HEK293 (cell line): ENCODE results near the gene ZFC3H1.

Source experiments
- MYNN ChIP-seq: fragments of 450-650 bp; formaldehyde crosslinking; IDR thresholded peaks from 2 replicates; pipeline ENCODE4 v1.5.1; 2016; ENCODE audit warnings: missing biosample characterization, missing genetic modification characterization, borderline replicate concordance
- WT1 ChIP-seq: fragments of 450-650 bp; formaldehyde crosslinking; IDR thresholded peaks from 2 replicates; pipeline ENCODE4 v1.5.1; 2016; ENCODE audit warnings: missing biosample characterization, missing genetic modification characterization
- ZNF138 ChIP-seq: fragments of 450-650 bp; formaldehyde crosslinking; IDR thresholded peaks from 2 replicates; pipeline ENCODE4 v1.5.1; 2016; ENCODE audit warnings: missing biosample characterization, missing genetic modification characterization, borderline replicate concordance
- ZNF311 ChIP-seq: fragments of 450-650 bp; formaldehyde crosslinking; IDR thresholded peaks from 2 replicates; pipeline ENCODE4 v1.5.1; 2017; ENCODE audit warnings: missing biosample characterization, missing genetic modification characterization, borderline replicate concordance
- ZNF404 ChIP-seq: fragments of 450-650 bp; formaldehyde crosslinking; IDR thresholded peaks from 2 replicates; pipeline ENCODE4 v1.5.1; 2017; ENCODE audit warnings: missing biosample characterization, missing genetic modification characterization
- ZNF768 ChIP-seq: fragments of 450-650 bp; formaldehyde crosslinking; IDR thresholded peaks from 2 replicates; pipeline ENCODE4 v1.5.1; 2018; ENCODE audit warnings: missing biosample characterization, mild to moderate bottlenecking, missing genetic modification characterization
- TF ChIP-seq, protein P1 (sequence below): fragments of 450-650 bp; formaldehyde crosslinking; IDR thresholded peaks from 2 replicates; pipeline ENCODE4 v1.5.1; 2016; ENCODE audit warnings: missing biosample characterization, missing genetic modification characterization
- TF ChIP-seq, protein P2 (sequence below): fragments of 450-650 bp; formaldehyde crosslinking; IDR thresholded peaks from 2 replicates; pipeline ENCODE4 v1.5.1; 2016; ENCODE audit warnings: missing biosample characterization, missing genetic modification characterization
- TF ChIP-seq, protein P3 (sequence below): sonication (generic); formaldehyde crosslinking; IDR thresholded peaks from 2 replicates; pipeline ENCODE4 v1.8.1; 2022; ENCODE audit warnings: mild to moderate bottlenecking, moderate library complexity, missing genetic modification reagents
- TF ChIP-seq, protein P4 (sequence below): fragments of 450-650 bp; formaldehyde crosslinking; IDR thresholded peaks from 2 replicates; pipeline ENCODE4 v1.5.1; 2017; ENCODE audit warnings: missing biosample characterization, mild to moderate bottlenecking, missing genetic modification characterization, moderate library complexity

DNA sequence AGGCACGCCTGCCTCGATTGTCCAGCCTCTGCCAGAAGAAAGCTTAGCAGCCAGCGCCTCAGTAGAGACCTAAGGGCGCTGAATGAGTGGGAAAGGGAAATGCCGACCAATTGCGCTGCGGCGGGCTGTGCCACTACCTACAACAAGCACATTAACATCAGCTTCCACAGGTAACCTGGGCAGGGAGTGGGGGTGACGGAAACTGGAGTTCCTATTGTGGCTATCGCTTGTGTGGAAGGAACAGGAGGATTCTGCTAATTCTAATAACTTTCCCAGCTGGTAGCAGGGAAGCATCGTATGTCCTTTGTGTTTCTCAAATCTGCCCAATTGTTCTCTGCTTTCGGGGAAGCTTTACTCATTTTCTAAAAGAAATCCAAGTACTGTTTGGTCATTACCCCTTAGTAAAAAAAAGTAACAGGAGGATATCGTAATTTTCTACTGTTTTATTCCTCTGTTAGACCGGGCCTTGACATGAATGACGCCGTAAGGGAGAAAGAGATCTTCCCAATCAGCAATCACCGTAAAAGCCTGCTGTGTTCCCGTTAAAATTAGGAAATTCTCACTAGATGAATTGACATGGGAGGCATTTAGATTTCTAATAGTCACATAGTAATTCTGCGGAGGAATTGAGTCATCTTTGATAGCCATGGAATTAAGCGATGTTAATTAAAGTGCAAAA is 902 bp upstream of the ZFC3H1 start:
- TF ChIP-seq, protein P1, sequence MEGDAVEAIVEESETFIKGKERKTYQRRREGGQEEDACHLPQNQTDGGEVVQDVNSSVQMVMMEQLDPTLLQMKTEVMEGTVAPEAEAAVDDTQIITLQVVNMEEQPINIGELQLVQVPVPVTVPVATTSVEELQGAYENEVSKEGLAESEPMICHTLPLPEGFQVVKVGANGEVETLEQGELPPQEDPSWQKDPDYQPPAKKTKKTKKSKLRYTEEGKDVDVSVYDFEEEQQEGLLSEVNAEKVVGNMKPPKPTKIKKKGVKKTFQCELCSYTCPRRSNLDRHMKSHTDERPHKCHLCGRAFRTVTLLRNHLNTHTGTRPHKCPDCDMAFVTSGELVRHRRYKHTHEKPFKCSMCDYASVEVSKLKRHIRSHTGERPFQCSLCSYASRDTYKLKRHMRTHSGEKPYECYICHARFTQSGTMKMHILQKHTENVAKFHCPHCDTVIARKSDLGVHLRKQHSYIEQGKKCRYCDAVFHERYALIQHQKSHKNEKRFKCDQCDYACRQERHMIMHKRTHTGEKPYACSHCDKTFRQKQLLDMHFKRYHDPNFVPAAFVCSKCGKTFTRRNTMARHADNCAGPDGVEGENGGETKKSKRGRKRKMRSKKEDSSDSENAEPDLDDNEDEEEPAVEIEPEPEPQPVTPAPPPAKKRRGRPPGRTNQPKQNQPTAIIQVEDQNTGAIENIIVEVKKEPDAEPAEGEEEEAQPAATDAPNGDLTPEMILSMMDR (tag by site-specific recombination), result no peak
- TF ChIP-seq ZNF311 (tag by site-specific recombination), result no peak
- TF ChIP-seq, protein P2, sequence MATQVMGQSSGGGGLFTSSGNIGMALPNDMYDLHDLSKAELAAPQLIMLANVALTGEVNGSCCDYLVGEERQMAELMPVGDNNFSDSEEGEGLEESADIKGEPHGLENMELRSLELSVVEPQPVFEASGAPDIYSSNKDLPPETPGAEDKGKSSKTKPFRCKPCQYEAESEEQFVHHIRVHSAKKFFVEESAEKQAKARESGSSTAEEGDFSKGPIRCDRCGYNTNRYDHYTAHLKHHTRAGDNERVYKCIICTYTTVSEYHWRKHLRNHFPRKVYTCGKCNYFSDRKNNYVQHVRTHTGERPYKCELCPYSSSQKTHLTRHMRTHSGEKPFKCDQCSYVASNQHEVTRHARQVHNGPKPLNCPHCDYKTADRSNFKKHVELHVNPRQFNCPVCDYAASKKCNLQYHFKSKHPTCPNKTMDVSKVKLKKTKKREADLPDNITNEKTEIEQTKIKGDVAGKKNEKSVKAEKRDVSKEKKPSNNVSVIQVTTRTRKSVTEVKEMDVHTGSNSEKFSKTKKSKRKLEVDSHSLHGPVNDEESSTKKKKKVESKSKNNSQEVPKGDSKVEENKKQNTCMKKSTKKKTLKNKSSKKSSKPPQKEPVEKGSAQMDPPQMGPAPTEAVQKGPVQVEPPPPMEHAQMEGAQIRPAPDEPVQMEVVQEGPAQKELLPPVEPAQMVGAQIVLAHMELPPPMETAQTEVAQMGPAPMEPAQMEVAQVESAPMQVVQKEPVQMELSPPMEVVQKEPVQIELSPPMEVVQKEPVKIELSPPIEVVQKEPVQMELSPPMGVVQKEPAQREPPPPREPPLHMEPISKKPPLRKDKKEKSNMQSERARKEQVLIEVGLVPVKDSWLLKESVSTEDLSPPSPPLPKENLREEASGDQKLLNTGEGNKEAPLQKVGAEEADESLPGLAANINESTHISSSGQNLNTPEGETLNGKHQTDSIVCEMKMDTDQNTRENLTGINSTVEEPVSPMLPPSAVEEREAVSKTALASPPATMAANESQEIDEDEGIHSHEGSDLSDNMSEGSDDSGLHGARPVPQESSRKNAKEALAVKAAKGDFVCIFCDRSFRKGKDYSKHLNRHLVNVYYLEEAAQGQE (tag by site-specific recombination), result no peak
- TF ChIP-seq, protein P3, sequence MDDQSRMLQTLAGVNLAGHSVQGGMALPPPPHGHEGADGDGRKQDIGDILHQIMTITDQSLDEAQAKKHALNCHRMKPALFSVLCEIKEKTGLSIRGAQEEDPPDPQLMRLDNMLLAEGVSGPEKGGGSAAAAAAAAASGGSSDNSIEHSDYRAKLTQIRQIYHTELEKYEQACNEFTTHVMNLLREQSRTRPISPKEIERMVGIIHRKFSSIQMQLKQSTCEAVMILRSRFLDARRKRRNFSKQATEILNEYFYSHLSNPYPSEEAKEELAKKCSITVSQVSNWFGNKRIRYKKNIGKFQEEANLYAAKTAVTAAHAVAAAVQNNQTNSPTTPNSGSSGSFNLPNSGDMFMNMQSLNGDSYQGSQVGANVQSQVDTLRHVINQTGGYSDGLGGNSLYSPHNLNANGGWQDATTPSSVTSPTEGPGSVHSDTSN (CRISPR knock-in tag), result no peak
- no peak for TF ChIP-seq ZNF404 (tag by site-specific recombination)
- TF ChIP-seq ZNF138 (tag by site-specific recombination), result no peak
- no peak for TF ChIP-seq MYNN (tag by site-specific recombination)
- no peak for TF ChIP-seq WT1 (tag by site-specific recombination)
- TF ChIP-seq ZNF768, result no peak
- TF ChIP-seq, protein P4, sequence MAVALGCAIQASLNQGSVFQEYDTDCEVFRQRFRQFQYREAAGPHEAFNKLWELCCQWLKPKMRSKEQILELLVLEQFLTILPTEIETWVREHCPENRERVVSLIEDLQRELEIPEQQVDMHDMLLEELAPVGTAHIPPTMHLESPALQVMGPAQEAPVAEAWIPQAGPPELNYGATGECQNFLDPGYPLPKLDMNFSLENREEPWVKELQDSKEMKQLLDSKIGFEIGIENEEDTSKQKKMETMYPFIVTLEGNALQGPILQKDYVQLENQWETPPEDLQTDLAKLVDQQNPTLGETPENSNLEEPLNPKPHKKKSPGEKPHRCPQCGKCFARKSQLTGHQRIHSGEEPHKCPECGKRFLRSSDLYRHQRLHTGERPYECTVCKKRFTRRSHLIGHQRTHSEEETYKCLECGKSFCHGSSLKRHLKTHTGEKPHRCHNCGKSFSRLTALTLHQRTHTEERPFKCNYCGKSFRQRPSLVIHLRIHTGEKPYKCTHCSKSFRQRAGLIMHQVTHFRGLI (tag by site-specific recombination), result no peak
